CD4-positive, alpha-beta T cell treated with Interleukin-4 for 4 hours (primary cell): ENCODE measurements around the gene TXN.
"Not testable (repeated sequence)": the region's sequence is repeated elsewhere in the genome, so short reads cannot be mapped to it uniquely, and the experiment has no call there.

ENCODE experiments used
- DNase-seq: peaks from one replicate; pipeline ENCODE4 v3.0.0-alpha.2; 2020

TXN gene

DNA sequence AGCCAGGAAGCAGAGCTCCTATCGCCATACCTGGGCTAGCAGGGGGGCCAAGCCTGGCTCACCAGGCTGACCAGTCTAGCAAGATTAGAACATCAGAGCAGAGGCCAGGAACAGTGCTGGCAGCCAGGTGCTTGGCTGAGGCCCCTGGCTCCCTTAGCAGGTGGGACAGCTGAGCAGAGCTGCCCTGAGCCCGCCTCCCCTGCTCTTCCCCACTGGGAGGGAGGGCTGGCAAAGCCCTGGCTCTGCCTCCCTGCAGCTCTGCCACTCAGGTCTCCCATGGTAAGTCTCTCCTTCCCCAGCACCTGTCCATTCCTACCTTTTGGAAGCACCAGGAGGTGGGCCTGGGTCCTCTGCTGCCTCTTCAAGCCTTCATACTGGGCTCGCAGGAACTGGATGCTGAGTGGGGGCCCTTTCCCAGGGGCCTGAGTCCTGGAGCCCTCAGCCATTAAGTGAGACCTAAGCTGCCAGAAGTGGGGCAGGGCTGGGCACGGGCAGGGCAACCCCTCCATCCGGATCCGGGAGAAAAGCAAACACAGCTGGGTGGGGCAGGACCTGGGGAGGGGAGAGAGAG, 49.2 kb downstream of the TXN start:
- DNase-seq = no peak

DNA sequence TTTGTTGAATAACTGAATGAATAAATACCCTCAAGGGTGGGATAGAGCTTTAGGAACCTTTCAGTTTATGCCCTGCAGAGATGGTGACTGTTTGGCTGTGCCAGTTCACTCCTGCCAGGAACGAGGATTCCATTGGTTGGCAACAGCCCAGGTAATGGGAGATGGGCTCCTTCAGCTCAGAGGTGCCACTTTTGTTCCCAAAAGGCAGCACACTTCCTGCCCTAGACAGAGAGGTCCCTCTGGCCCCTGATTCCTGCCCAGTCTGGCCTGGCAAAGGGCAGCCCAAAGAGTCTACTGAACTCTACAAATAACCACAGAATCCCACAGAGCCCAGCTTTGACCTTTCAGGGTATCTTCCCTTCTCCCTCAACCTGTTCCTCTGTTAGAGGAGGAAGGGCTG, 49.9 kb downstream of the TXN start:
- no peak for DNase-seq

DNA sequence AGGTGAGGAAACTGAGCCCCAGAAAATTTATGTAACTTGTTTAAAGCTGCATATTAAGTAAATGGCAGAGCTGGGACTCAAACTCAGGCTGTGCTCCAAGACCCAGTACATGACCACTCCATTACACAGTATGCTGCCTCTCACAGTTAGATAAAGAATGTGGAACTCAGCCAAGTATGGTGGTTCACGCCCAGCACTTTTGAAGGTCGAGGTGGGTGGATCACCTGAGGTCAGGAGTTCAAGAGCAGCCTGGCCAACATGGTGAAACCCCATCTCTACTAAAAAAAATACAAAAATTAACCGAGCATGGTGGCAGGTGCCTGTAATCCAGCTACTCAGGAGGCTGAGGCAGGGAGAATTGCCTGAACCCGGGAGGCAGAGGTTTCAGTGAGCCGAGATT, 50.7 kb downstream of the TXN start:
- not testable (repeated sequence) for DNase-seq

DNA sequence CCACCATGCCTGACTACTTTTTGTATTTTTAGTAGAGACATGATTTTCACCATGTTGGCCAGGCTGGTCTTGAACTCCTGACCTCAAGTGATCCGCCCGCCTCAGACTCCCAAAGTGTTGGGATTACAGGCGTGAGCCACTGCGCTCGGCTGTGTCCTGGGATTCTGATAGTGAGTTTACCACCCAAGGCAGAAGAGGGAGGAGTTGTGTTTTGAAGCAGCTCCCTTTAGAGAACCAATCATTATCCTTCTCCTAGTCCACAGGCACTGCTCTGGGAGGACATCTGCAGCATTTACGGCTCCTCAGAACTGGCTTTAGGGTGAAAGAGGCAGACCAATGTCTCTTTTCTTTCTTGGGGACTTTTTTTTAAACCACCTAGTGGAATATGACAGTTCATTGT, 54.1 kb downstream of the TXN start:
- no peak for DNase-seq

DNA sequence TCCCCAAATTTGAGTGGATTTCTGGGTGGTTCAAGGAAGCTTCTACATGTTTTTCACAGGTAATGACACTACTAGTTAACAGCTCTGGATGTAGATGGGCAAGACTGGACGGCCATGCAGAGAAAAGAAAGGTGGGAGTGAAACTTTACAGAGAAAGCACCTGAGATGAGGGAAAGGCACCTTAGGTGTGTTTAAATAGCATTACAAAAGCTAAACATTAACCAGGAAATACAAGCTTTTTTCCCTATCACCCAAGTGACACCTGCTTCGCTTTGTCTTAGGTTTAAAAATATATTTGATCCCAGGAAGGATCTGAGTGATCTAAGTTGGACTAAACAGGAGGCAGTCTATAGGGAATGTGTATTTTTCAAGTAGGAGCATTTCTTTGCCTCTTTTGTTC, 56.7 kb downstream of the TXN start:
- no peak for DNase-seq

DNA sequence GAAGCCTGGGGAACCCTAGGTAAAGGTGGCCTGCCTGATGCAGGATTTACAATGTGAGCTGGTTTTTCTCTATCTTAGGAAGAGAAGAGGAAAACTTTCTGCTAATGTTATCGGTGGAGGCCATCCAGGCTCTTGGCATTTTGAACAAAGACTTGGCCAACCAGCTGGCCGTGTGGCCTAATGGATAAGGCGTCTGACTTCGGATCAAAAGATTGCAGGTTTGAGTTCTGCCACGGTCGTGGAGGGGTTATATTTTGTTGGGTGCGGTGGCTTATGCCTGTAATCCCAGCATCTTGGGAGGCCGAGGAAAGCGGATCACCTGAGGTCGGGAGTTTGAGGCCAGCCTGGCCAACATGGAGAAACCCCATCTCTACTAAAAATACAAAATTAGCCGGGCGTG, 58.0 kb downstream of the TXN start:
- no peak for DNase-seq

DNA sequence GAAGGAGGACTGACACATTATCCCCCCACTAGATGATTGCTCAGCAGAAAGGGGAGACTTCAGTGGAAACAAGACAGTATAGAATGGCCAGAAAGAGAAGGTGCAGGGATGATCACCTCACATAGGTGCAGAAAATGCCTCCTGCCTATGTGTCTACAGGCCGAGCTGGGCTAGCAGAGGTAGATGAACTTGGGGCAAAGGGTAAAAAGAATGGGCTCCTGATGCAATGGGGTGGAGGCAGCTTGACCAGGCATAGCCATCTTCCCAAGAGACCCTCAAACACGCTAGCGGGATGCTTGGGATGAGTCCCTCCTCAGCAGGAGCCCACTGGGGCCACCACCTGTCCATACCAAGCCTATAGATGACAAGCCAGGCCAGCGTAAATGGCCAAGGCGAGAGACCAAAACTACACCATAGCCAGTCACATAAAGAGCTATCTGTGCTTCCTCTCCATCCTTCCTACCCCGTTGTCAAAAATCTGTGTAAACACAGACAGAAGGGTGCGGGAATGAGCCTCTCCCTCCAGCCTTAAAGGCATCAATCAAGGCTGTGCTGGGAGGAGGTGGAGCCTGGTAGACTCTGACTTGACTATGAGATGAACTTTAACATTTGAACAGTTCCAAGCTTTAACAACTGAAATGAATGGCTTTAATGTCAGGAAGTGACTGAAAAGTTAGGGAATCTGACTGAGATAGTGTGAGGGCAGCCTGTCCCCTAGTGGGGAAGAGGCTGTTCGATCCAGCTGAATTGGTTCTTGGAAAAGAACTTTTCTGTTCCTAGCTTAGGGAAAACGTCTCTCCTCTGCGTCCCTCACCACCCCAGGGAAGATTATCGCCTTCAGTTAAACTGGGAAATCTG, 58.7 kb downstream of the TXN start:
- no peak for DNase-seq

DNA sequence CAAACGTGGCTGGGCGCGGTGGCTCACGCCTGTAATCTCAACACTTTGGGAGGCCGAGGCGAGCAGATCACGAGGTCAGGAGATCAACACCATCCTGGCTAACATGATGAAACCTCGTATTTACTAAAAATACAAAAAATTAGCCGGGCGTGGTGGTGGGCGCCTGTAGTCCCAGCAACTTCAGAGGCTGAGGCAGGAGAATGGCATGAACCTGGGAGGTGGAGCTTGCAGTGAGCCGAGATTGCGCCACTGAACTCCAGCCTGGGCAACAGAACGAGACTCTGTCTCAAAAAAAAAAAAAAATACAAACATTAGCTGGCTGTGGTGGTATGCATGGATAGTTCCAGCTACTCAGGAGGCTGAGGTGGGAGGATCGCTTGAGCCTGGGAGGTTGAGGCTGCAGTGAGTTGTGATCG, 60.2 kb downstream of the TXN start:
- DNase-seq = not testable (repeated sequence)
